CD4-positive, alpha-beta T cell (primary cell): ENCODE measurements around the gene GPAM. TPM values are rescaled to one million over a fixed set of nuclear protein-coding genes. Genes with fewer than 3 reads are reported as not detected.

Source experiments
- ATAC-seq: fragments of 200-7000 bp; cut with Tn5 transposase; one replicate; pipeline ENCODE4 v1.10.0; 2022; ENCODE audit warnings: mild to moderate bottlenecking; ENCODE audit not compliant: poor library complexity
- CTCF ChIA-PET: fragments of 350-600 bp; sonication (Branson Sonifier 250); formaldehyde crosslinking; loops from one replicate; lab custom pipeline; 2021; ENCODE audit warnings: antibody characterized with exemption, inconsistent platforms; lab: Charles Lee
- POLR2A ChIA-PET: fragments of 350-600 bp; sonication (Branson Sonifier 250); formaldehyde crosslinking; loops from one replicate; lab custom pipeline; 2021; ENCODE audit warnings: antibody characterized with exemption, inconsistent platforms; lab: Charles Lee
- DNase-seq, 14 experiments: peaks; one replicate each; pipeline ENCODE4 v3.0.0-alpha.2; 2013 to 2020; ENCODE audit warnings: mixed read lengths in 2 of 14
- H3K27ac ChIP-seq, 2 donors: one replicate each; pipeline versions ENCODE4 v1.5.1 to v1.7.0; 2013; ENCODE audit warnings: low read length in 2 of 2, low read depth in 1 of 2, mild to moderate bottlenecking in 1 of 2
- H3K27me3 ChIP-seq, 2 experiments: 1 replicate in 1 of 2; 2 replicates in 1 of 2; pipeline versions ENCODE4 v1.6.1 to v1.7.0; 2013; ENCODE audit warnings: low read length in 2 of 2, control low read depth in 1 of 2, mild to moderate bottlenecking in 1 of 2, moderate library complexity in 1 of 2; ENCODE audit not compliant: insufficient read depth in 2 of 2, control insufficient read depth in 1 of 2
- H3K36me3 ChIP-seq: one replicate; pipeline ENCODE4 v1.6.1; 2013; ENCODE audit warnings: low read length, control low read depth; ENCODE audit not compliant: insufficient read depth
- H3K4me1 ChIP-seq: one replicate; pipeline ENCODE4 v1.6.1; 2013; ENCODE audit warnings: low read length, control low read depth; ENCODE audit not compliant: insufficient read depth
- H3K4me3 ChIP-seq: one replicate; pipeline ENCODE4 v1.5.1; 2013; ENCODE audit warnings: mild to moderate bottlenecking, low read length, moderate library complexity
- H3K9me3 ChIP-seq, 2 experiments: 1 replicate in 1 of 2; 2 replicates in 1 of 2; pipeline versions ENCODE4 v1.6.1 to v1.7.0; 2013; ENCODE audit warnings: low read length in 2 of 2, mild to moderate bottlenecking in 2 of 2, control low read depth in 1 of 2, moderate library complexity in 1 of 2; ENCODE audit not compliant: control insufficient read depth in 1 of 2, insufficient read depth in 1 of 2
- H3K27ac Mint-ChIP-seq: one replicate; pipeline ENCODE4 v1.8.0; 2020; ENCODE audit warnings: mixed read lengths
- H3K27me3 Mint-ChIP-seq: one replicate; pipeline ENCODE4 v1.8.0; 2021; ENCODE audit warnings: mixed read lengths
- H3K36me3 Mint-ChIP-seq: one replicate; pipeline ENCODE4 v1.8.0; 2021; ENCODE audit warnings: low read depth, mixed read lengths
- H3K4me1 Mint-ChIP-seq: one replicate; pipeline ENCODE4 v1.8.0; 2021; ENCODE audit warnings: low read depth, mixed read lengths
- H3K4me3 Mint-ChIP-seq: one replicate; pipeline ENCODE4 v1.8.0; 2020; ENCODE audit warnings: mild to moderate bottlenecking, mixed read lengths
- H3K9me3 Mint-ChIP-seq: one replicate; pipeline ENCODE4 v1.8.0; 2020; ENCODE audit warnings: mixed read lengths
- intact Hi-C, 2 experiments: fragments of 100-400 bp; cut with DNase I in 1 of 2; cut with micrococcal nuclease in 1 of 2; formaldehyde crosslinking; loops; one replicate each; pipeline versions ENCODE4 v1.15.1 to v1.9.0; 2023 to 2025; cut with DNase I, micrococcal nuclease
- total RNA-seq, 174 experiments: library from RNA in 2 of 174; stranded (reverse) in 2 of 174; gene quantifications; one replicate each; pipeline ENCODE4 v1.2.3 and lab custom pipeline; 2021 to 2026
- TF ChIP-seq, protein P1 (sequence below): fragments of 200-600 bp; IDR thresholded peaks from one replicate; pipeline ENCODE4 v1.8.0; 2022; ENCODE audit warnings: antibody characterized with exemption, mild to moderate bottlenecking

The GPAM gene
- total RNA-seq, 2 experiments from 2014 or later, result 4.8 to 6.7 TPM

DNA sequence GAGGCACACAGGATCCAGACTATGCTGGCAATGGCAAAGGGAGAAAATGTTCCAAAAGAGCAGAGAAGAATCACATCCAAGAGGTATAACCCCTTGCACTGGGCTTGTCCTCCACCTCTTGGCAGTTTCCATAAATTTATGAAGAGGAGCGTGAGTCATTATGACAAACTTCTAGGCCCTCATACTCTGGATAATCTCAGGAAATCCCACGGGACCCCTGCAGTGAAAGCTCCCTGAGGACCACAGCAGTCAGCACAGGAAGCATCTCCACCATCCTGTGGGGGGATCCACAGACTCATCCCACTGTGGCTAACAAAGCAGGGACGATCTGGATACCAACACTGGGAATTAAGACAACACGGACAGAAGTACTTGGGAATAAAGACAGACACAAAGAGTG, 30.3 kb upstream of the GPAM start:
- TF ChIP-seq, protein P1, sequence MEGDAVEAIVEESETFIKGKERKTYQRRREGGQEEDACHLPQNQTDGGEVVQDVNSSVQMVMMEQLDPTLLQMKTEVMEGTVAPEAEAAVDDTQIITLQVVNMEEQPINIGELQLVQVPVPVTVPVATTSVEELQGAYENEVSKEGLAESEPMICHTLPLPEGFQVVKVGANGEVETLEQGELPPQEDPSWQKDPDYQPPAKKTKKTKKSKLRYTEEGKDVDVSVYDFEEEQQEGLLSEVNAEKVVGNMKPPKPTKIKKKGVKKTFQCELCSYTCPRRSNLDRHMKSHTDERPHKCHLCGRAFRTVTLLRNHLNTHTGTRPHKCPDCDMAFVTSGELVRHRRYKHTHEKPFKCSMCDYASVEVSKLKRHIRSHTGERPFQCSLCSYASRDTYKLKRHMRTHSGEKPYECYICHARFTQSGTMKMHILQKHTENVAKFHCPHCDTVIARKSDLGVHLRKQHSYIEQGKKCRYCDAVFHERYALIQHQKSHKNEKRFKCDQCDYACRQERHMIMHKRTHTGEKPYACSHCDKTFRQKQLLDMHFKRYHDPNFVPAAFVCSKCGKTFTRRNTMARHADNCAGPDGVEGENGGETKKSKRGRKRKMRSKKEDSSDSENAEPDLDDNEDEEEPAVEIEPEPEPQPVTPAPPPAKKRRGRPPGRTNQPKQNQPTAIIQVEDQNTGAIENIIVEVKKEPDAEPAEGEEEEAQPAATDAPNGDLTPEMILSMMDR, result no peak
- Mint-ChIP-seq H3K36me3 (no peaks in the 10 kb centered on the region), H3K9me3 (no peaks in the 10 kb centered on the region), H3K4me3 (no peak overlapping the region), H3K27me3 (peaks cover 45% of the 10 kb centered on the region), H3K27ac (no peak overlapping the region), H3K4me1 (no peaks in the 10 kb centered on the region)
- Histone ChIP-seq H3K27me3 (peaks cover 2 to 3% of the 10 kb centered on the region in 2 experiments), H3K36me3 (no peaks in the 10 kb centered on the region), H3K4me1 (no peaks in the 10 kb centered on the region), H3K4me3 (no peak overlapping the region), H3K27ac (no peak overlapping the region), H3K9me3 (no peaks in the 10 kb centered on the region)
- ChIA-PET CTCF (no interaction called here), POLR2A (no interaction called here)
- ATAC-seq, result no peak
- intact Hi-C loops, result no loop called here
- DNase-seq, result no peak

DNA sequence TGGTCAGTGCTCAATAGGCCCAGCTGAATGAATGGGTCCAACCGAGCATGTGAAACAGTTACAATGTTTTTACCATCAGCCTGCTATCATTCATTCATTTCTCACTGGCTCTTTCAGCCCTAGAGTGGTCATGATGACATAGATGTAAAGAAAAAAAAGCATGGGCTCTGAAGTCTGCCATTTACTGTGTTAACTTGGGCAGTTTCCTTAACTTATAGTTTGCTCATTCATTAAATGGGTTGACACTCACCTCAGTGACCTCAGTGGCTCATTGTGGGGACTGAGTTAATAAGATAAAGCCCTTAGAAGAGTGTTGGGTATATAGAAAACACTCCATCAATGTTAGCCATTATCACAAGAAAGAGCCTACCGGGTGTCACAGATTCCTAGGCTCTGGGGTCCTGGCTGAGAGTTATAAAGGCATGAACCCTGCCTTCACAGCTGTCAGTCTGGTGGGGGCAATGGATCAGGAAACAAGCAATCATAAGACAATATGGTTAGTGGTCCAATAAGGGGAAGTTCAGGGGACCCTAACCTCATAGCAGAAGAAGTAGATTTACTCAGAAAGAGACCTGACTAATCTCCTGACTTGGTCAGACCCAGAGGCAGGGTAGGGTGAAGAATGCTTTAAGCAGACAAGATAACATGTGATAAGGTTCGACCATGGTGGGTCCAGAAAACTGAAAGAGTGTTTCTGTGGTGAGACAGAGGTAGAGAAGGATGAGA, 29.7 kb upstream of the GPAM start:
- CTCF ChIA-PET, result no interaction called here
- no peaks in the 10 kb centered on the region for H3K9me3 ChIP-seq
- DNase-seq (no peak), ATAC-seq (no peak)
- Mint-ChIP-seq H3K36me3 (no peaks in the 10 kb centered on the region), H3K4me3 (no peak overlapping the region), H3K4me1 (no peaks in the 10 kb centered on the region), H3K27me3 (peaks cover 47% of the 10 kb centered on the region), H3K9me3 (no peaks in the 10 kb centered on the region), H3K27ac (no peak overlapping the region)
- no peaks in the 10 kb centered on the region for H3K4me1 ChIP-seq
- no peaks in the 10 kb centered on the region for H3K36me3 ChIP-seq
- TF ChIP-seq, protein P1, result no peak
- H3K4me3 ChIP-seq, result no peak overlapping the region
- peaks cover 2 to 6% of the 10 kb centered on the region in 2 experiments for H3K27me3 ChIP-seq
- POLR2A ChIA-PET, result no interaction called here
- no peak overlapping the region for H3K27ac ChIP-seq
- intact Hi-C loops, result no loop called here

DNA sequence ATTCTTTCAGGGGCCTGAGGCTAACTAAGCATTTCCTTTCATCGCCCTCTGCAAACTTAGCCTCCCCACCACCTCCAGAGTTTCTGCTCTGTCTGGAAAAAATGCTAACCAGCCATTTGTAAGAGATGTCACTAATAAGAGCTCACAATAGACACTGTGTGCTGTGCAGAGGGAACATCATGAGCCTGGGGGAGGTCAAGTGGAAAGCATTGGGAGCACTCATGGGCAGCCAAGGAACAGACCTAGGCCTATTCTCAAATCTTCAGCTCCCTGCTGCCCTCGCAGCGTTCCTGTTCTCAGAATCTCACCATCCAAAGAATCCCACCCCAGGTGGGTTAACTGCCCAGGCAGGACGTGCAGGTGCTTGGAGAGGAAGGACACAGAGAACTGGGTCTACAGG, 27.1 kb upstream of the GPAM start:
- Mint-ChIP-seq H3K27me3 (peaks cover 52% of the 10 kb centered on the region), H3K36me3 (no peaks in the 10 kb centered on the region), H3K27ac (no peak overlapping the region), H3K9me3 (no peaks in the 10 kb centered on the region), H3K4me3 (no peak overlapping the region), H3K4me1 (no peaks in the 10 kb centered on the region)
- ATAC-seq, result no peak
- ChIA-PET CTCF (no interaction called here), POLR2A (no interaction called here)
- Histone ChIP-seq H3K36me3 (no peaks in the 10 kb centered on the region), H3K4me3 (no peak overlapping the region), H3K27me3 (peaks cover 5 to 9% of the 10 kb centered on the region in 2 experiments), H3K9me3 (no peaks in the 10 kb centered on the region), H3K27ac (no peak overlapping the region), H3K4me1 (no peaks in the 10 kb centered on the region)
- TF ChIP-seq, protein P1, result no peak
- DNase-seq, result no peak
- intact Hi-C loops, result no loop called here
